Daoy (cell line): ENCODE data around the gene PTTG1IP. TPM values are rescaled to one million over a fixed set of nuclear protein-coding genes. Genes with fewer than 3 reads are reported as not detected.
A peak's percentile ranks its signal among the peaks of the same experiment; 100 is the strongest.

Experiments
- DNase-seq: peaks from one replicate; pipeline ENCODE4 v3.0.0-alpha.2; 2015; ENCODE audit warnings: low read depth
- total RNA-seq: library from RNA; depleted of rRNA; stranded (reverse); fragments of >200 nt; shearing (Covaris generic); gene quantifications from 2 replicates; pipeline ENCODE4 v1.2.3, GENCODE V29; 2014

Gene PTTG1IP
- total RNA-seq, 1 experiment from 2014 or later = 333 TPM

- DNase-seq = no peak
Measured at GRCh38 chr21:44866780-44867179, 6.7 kb downstream of the PTTG1IP start.

GRCh38 chr21:44865561-44866280 lies 7.8 kb downstream of the PTTG1IP start:
- no peak for DNase-seq

- no peak for DNase-seq
Measured at GRCh38 chr21:44862869-44863685, 10.4 kb downstream of the PTTG1IP start.

- no peak for DNase-seq
Measured at GRCh38 chr21:44858791-44859190, 14.7 kb downstream of the PTTG1IP start.

GRCh38 chr21:44858291-44858690 lies 15.2 kb downstream of the PTTG1IP start:
- no peak for DNase-seq

GRCh38 chr21:44857127-44857892 lies 16.2 kb downstream of the PTTG1IP start:
- DNase-seq = no peak

- no peak for DNase-seq
Measured at GRCh38 chr21:44856131-44856530, 17.4 kb downstream of the PTTG1IP start.

GRCh38 chr21:44855572-44855971 lies 17.9 kb downstream of the PTTG1IP start:
- DNase-seq = no peak

- DNase-seq = no peak
Measured at GRCh38 chr21:44854664-44855446, 18.6 kb downstream of the PTTG1IP start.

- DNase-seq = no peak
Measured at GRCh38 chr21:44854391-44854663, 19.2 kb downstream of the PTTG1IP start.

- no peak for DNase-seq
Measured at GRCh38 chr21:44853601-44854390, 19.7 kb downstream of the PTTG1IP start.

- DNase-seq = no peak
Measured at GRCh38 chr21:44850905-44851657, 22.4 kb downstream of the PTTG1IP start.

GRCh38 chr21:44850208-44850800 lies 23.2 kb downstream of the PTTG1IP start:
- no peak for DNase-seq

- DNase-seq = no peak
Measured at GRCh38 chr21:44849616-44850130, 23.8 kb downstream of the PTTG1IP start.

- no peak for DNase-seq
Measured at GRCh38 chr21:44848821-44849521, 24.5 kb downstream of the PTTG1IP start.

- DNase-seq = no peak
Measured at GRCh38 chr21:44847261-44848056, 26.0 kb downstream of the PTTG1IP start.

- peak; percentile 57 for DNase-seq
Measured at GRCh38 chr21:44846485-44847260, 26.8 kb downstream of the PTTG1IP start.

- no peak for DNase-seq
Measured at GRCh38 chr21:44846224-44846484, 27.3 kb downstream of the PTTG1IP start.
